Neural cell (in vitro differentiated cells): ENCODE results near the gene MICAL2. TPM values are rescaled to one million over a fixed set of nuclear protein-coding genes. Genes with fewer than 3 reads are reported as not detected.

ENCODE experiments used
- H2AFZ ChIP-seq: fragments of 200-600, 300-800 bp; sonication (generic), shearing (Covaris generic); 2 replicates; pipeline ENCODE4 v1.6.0; 2014; ENCODE audit warnings: low read depth, mild to moderate bottlenecking, antibody characterized with exemption, low read length, moderate library complexity
- H3F3A ChIP-seq: fragments of 200-600 bp; shearing (Covaris generic); 2 replicates; pipeline ENCODE4 v1.6.1; 2016; ENCODE audit warnings: mild to moderate bottlenecking, moderate library complexity, mixed read lengths, antibody characterized with exemption, low read length; ENCODE audit not compliant: insufficient read depth, poor library complexity, severe bottlenecking
- H3K27ac ChIP-seq: fragments of 200-600, 300-800 bp; sonication (generic), shearing (Covaris generic); 2 replicates; pipeline ENCODE4 v1.5.1; 2014; ENCODE audit warnings: mild to moderate bottlenecking, low read length, moderate library complexity
- H3K27me3 ChIP-seq: fragments of 300-800, 200-600 bp; sonication (generic), shearing (Covaris generic); 2 replicates; pipeline ENCODE4 v1.6.0; 2014; ENCODE audit warnings: mild to moderate bottlenecking, low read depth, low read length, moderate library complexity; ENCODE audit not compliant: insufficient read depth
- H3K36me3 ChIP-seq: fragments of 300-800, 200-600 bp; sonication (generic), shearing (Covaris generic); 2 replicates; pipeline ENCODE4 v1.5.1; 2014; ENCODE audit warnings: mild to moderate bottlenecking, antibody characterized with exemption, low read length, moderate library complexity; ENCODE audit not compliant: insufficient read depth
- H3K4me2 ChIP-seq: fragments of 300-800, 200-600 bp; sonication (generic), shearing (Covaris generic); 2 replicates; pipeline ENCODE4 v1.6.0; 2014; ENCODE audit warnings: mild to moderate bottlenecking, low read length
- H3K4me3 ChIP-seq: fragments of 300-800, 200-600 bp; sonication (generic), shearing (Covaris generic); 2 replicates; pipeline ENCODE4 v1.5.1; 2014; ENCODE audit warnings: mild to moderate bottlenecking, low read length, moderate library complexity
- H3K79me2 ChIP-seq: fragments of 200-600 bp; shearing (Covaris generic); replicated peaks from 2 replicates; pipeline ENCODE4 v1.6.0; 2014; ENCODE audit warnings: mild to moderate bottlenecking, low read length, moderate library complexity; ENCODE audit not compliant: insufficient read depth
- H3K9ac ChIP-seq: fragments of 300-800, 200-600 bp; sonication (generic), shearing (Covaris generic); 2 replicates; pipeline ENCODE4 v1.6.1; 2016; ENCODE audit warnings: mild to moderate bottlenecking, low read length, mixed read lengths
- H3K9me2 ChIP-seq: fragments of 200-600 bp; shearing (Covaris generic); 2 replicates; pipeline ENCODE4 v1.6.1; 2016; ENCODE audit warnings: mild to moderate bottlenecking, low read length, mixed read lengths; ENCODE audit not compliant: insufficient read depth
- H3K9me3 ChIP-seq: fragments of 200-600, 300-800 bp; sonication (generic), shearing (Covaris generic); 2 replicates; pipeline ENCODE4 v1.6.1; 2016; ENCODE audit warnings: mild to moderate bottlenecking, mixed run types, low read length, moderate library complexity, mixed read lengths
- H4K20me1 ChIP-seq: fragments of 200-600 bp; shearing (Covaris generic); 2 replicates; pipeline ENCODE4 v1.6.1; 2016; ENCODE audit warnings: mild to moderate bottlenecking, mixed run types; ENCODE audit not compliant: insufficient read depth
- CTCF ChIP-seq: fragments of 450-650 bp; IDR thresholded peaks from 2 replicates; pipeline ENCODE4 v1.5.1; 2014; ENCODE audit warnings: antibody characterized with exemption, mild to moderate bottlenecking, moderate library complexity; ENCODE audit not compliant: poor library complexity, severe bottlenecking
- EP300 ChIP-seq: fragments of 450-650 bp; conservative IDR thresholded peaks from 2 replicates; pipeline ENCODE4 v1.6.1; 2014; ENCODE audit warnings: antibody characterized with exemption, mild to moderate bottlenecking, moderate library complexity; ENCODE audit not compliant: poor library complexity, severe bottlenecking
- EZH2 ChIP-seq: fragments of 200-600, 300-800 bp; shearing (Covaris generic), sonication (generic); IDR thresholded peaks from 2 replicates; pipeline ENCODE4 v1.6.1; 2014; ENCODE audit warnings: antibody characterized with exemption, low read length, borderline replicate concordance, mild to moderate bottlenecking; ENCODE audit not compliant: insufficient read depth, poor library complexity, severe bottlenecking
- POLR2AphosphoS5 ChIP-seq: IDR thresholded peaks from 2 replicates; pipeline ENCODE4 v1.6.1; 2012
- RAD21 ChIP-seq: fragments of 450-650 bp; conservative IDR thresholded peaks from 2 replicates; pipeline ENCODE4 v1.6.1; 2014; ENCODE audit warnings: antibody characterized with exemption, mild to moderate bottlenecking, moderate library complexity
- REST ChIP-seq: IDR thresholded peaks from 2 replicates; pipeline ENCODE4 v1.6.1; 2012; ENCODE audit warnings: borderline replicate concordance
- SMC3 ChIP-seq: fragments of 450-650 bp; conservative IDR thresholded peaks from 2 replicates; pipeline ENCODE4 v1.6.1; 2014; ENCODE audit warnings: antibody characterized with exemption, mild to moderate bottlenecking, moderate library complexity; ENCODE audit not compliant: poor library complexity
- TAF1 ChIP-seq: IDR thresholded peaks from 2 replicates; pipeline ENCODE4 v1.6.1; 2012; ENCODE audit warnings: low read depth
- polyA plus RNA-seq: library from polyadenylated mRNA; depleted of rRNA; stranded (reverse); fragments of >200 nt; gene quantifications from 2 replicates; pipeline ENCODE4 v1.2.3, GENCODE V29; 2014

MICAL2 gene
- polyA plus RNA-seq, 1 donor from 2014 or later, result 2.2 TPM

GRCh38 chr11:12278766-12279671 lies 168.6 kb downstream of the MICAL2 start:
- no peak overlapping the region for H3K4me3 ChIP-seq
- H3K9me2 ChIP-seq, result no peaks in the 10 kb centered on the region
- H3K27me3 ChIP-seq, result no peaks in the 10 kb centered on the region
- no peak overlapping the region for H3K4me2 ChIP-seq
- H3K27ac ChIP-seq, result no peak overlapping the region
- H2AFZ ChIP-seq, result no peak overlapping the region
- no peaks in the 10 kb centered on the region for H4K20me1 ChIP-seq
- no peaks in the 10 kb centered on the region for H3K9me3 ChIP-seq
- H3K36me3 ChIP-seq, result no peaks in the 10 kb centered on the region
- no peak overlapping the region for H3K9ac ChIP-seq
- H3F3A ChIP-seq, result no peaks in the 10 kb centered on the region
- H3K79me2 ChIP-seq, result no peaks in the 10 kb centered on the region
- no peak for TF ChIP-seq SMC3
- TF ChIP-seq TAF1, result no peak
- no peak for TF ChIP-seq EP300

- H2AFZ ChIP-seq, result no peak overlapping the region
- no peak overlapping the region for H3K27ac ChIP-seq
- H3K36me3 ChIP-seq, result no peaks in the 10 kb centered on the region
- no peaks in the 10 kb centered on the region for H3K9me3 ChIP-seq
- H3F3A ChIP-seq, result no peaks in the 10 kb centered on the region
- H3K4me2 ChIP-seq, result no peak overlapping the region
- H3K9me2 ChIP-seq, result no peaks in the 10 kb centered on the region
- TF ChIP-seq SMC3 (no peak), EZH2 (no peak), RAD21 (no peak)
- H3K4me3 ChIP-seq, result no peak overlapping the region
- no peaks in the 10 kb centered on the region for H3K27me3 ChIP-seq
- H4K20me1 ChIP-seq, result no peaks in the 10 kb centered on the region
- no peaks in the 10 kb centered on the region for H3K79me2 ChIP-seq
- H3K9ac ChIP-seq, result no peak overlapping the region
Observed at GRCh38 chr11:12279672-12280108, 169.3 kb downstream of the MICAL2 start.

GRCh38 chr11:12280199-12280837 lies 169.9 kb downstream of the MICAL2 start:
- H3K9me3 ChIP-seq, result no peaks in the 10 kb centered on the region
- no peak overlapping the region for H3K4me2 ChIP-seq
- no peak overlapping the region for H3K9ac ChIP-seq
- no peaks in the 10 kb centered on the region for H3K79me2 ChIP-seq
- no peaks in the 10 kb centered on the region for H3K9me2 ChIP-seq
- TF ChIP-seq CTCF (no peak), REST (no peak), RAD21 (no peak), POLR2AphosphoS5 (no peak), EZH2 (no peak), EP300 (no peak), SMC3 (no peak)
- H3K27ac ChIP-seq, result no peak overlapping the region
- no peaks in the 10 kb centered on the region for H3K36me3 ChIP-seq
- no peak overlapping the region for H3K4me3 ChIP-seq
- H3K27me3 ChIP-seq, result no peaks in the 10 kb centered on the region
- no peaks in the 10 kb centered on the region for H3F3A ChIP-seq
- no peaks in the 10 kb centered on the region for H4K20me1 ChIP-seq
- H2AFZ ChIP-seq, result no peak overlapping the region
